Common myeloid progenitor, CD34-positive (primary cell): ENCODE results near the gene ABCA6.
"Not testable (repeated sequence)": the region's sequence is repeated elsewhere in the genome, so short reads cannot be mapped to it uniquely, and the experiment has no call there.

Experiments
- CTCF ChIA-PET: fragments of 350-600 bp; sonication (Branson Sonifier 250); formaldehyde crosslinking; loops from one replicate; lab custom pipeline; 2021; ENCODE audit warnings: antibody characterized with exemption; lab: Charles Lee
- POLR2A ChIA-PET: fragments of 350-600 bp; sonication (Branson Sonifier 250); formaldehyde crosslinking; loops from one replicate; lab custom pipeline; 2021; ENCODE audit warnings: antibody characterized with exemption; lab: Charles Lee
- DNase-seq, 3 donors: peaks; one replicate each; pipeline versions ENCODE4 v3.0.0 to v3.0.0-alpha.2; 2013
- H3K27ac ChIP-seq, 2 experiments: 1 replicate in 1 of 2; 2 replicates in 1 of 2; pipeline ENCODE4 v1.7.0; 2013; ENCODE audit warnings: inconsistent platforms in 2 of 2, low read length in 2 of 2, mild to moderate bottlenecking in 2 of 2, low read depth in 1 of 2, moderate library complexity in 1 of 2; ENCODE audit not compliant: severe bottlenecking in 2 of 2, insufficient read depth in 1 of 2, poor library complexity in 1 of 2
- H3K27me3 ChIP-seq, 5 experiments: replicated peaks in 2 of 5; 1 replicate in 3 of 5; 2 replicates in 2 of 5; pipeline versions ENCODE4 v1.6.1 to v1.7.0; 2013; ENCODE audit warnings: low read length in 4 of 5, mild to moderate bottlenecking in 2 of 5, moderate library complexity in 2 of 5, inconsistent platforms in 1 of 5; ENCODE audit not compliant: insufficient read depth in 5 of 5, control insufficient read depth in 4 of 5
- H3K36me3 ChIP-seq, 4 experiments: 1 replicate in 2 of 4; 2 replicates in 2 of 4; pipeline versions ENCODE4 v1.6.1 to v1.7.0; 2013; ENCODE audit warnings: low read length in 3 of 4, control low read depth in 1 of 4, mild to moderate bottlenecking in 1 of 4; ENCODE audit not compliant: control insufficient read depth in 4 of 4, insufficient read depth in 4 of 4
- H3K4me1 ChIP-seq, 4 experiments: 1 replicate in 3 of 4; 2 replicates in 1 of 4; pipeline versions ENCODE4 v1.6.1 to v1.7.1; 2013; ENCODE audit warnings: low read length in 3 of 4, mild to moderate bottlenecking in 3 of 4, control low read depth in 1 of 4, inconsistent platforms in 1 of 4, moderate library complexity in 1 of 4; ENCODE audit not compliant: control insufficient read depth in 4 of 4, insufficient read depth in 4 of 4; ENCODE audit errors: control extremely low read depth in 1 of 4
- H3K4me3 ChIP-seq, 7 experiments: 1 replicate in 4 of 7; 2 replicates in 3 of 7; pipeline versions ENCODE4 v1.5.1 to v1.7.0; 2013; ENCODE audit warnings: mild to moderate bottlenecking in 7 of 7, low read length in 6 of 7, moderate library complexity in 6 of 7, inconsistent platforms in 2 of 7, low read depth in 2 of 7, control low read depth in 1 of 7; ENCODE audit not compliant: insufficient read depth in 4 of 7, control insufficient read depth in 1 of 7; ENCODE audit errors: extremely low read depth in 1 of 7
- H3K9me3 ChIP-seq, 5 experiments: 1 replicate in 4 of 5; 2 replicates in 1 of 5; pipeline versions ENCODE4 v1.6.1 to v1.7.1; 2013; ENCODE audit warnings: low read length in 4 of 5, mild to moderate bottlenecking in 2 of 5, inconsistent platforms in 1 of 5, low read depth in 1 of 5, moderate library complexity in 1 of 5; ENCODE audit not compliant: control insufficient read depth in 4 of 5, insufficient read depth in 2 of 5; ENCODE audit errors: control extremely low read depth in 1 of 5
- WGBS: methylation state at CpG from one replicate; pipeline ENCODE4 v1.1.5; 2013; ENCODE audit not compliant: insufficient coverage; 5-methylcytosine and 5-hydroxymethylcytosine counted together

ABCA6 gene

GRCh38 chr17:69175625-69176456 is 34.1 kb upstream of the ABCA6 start:
- POLR2A ChIA-PET, result no interaction called here
- peak in 1 of 3 donors; percentile 14 for DNase-seq
- peaks cover 8 to 25% (median 16%) of the 10 kb centered on the region in 4 experiments for H3K4me1 ChIP-seq
- no peak overlapping the region for H3K4me3 ChIP-seq
- no peaks in the 10 kb centered on the region for H3K36me3 ChIP-seq
- CTCF ChIA-PET, result no interaction called here
- WGBS, result no CpG with 5 or more reads among the region's 4 CpGs
- H3K9me3 ChIP-seq, result no peaks in the 10 kb centered on the region
- no peak overlapping the region for H3K27ac ChIP-seq
- no peaks in the 10 kb centered on the region for H3K27me3 ChIP-seq

GRCh38 chr17:69175262-69175624 is 33.5 kb upstream of the ABCA6 start:
- H3K4me1 ChIP-seq, result peaks cover 8 to 30% (median 20%) of the 10 kb centered on the region in 4 experiments
- ChIA-PET POLR2A (no interaction called here), CTCF (no interaction called here)
- H3K4me3 ChIP-seq, result no peak overlapping the region
- H3K9me3 ChIP-seq, result no peaks in the 10 kb centered on the region
- DNase-seq, result no peak
- no peaks in the 10 kb centered on the region for H3K36me3 ChIP-seq
- no peaks in the 10 kb centered on the region for H3K27me3 ChIP-seq
- no peak overlapping the region for H3K27ac ChIP-seq
- WGBS, result 100% methylated on average over 3 of the region's 4 CpGs

- POLR2A ChIA-PET, result no interaction called here
- CTCF ChIA-PET, result no interaction called here
These were observed 31.4 kb upstream of the ABCA6 start for GRCh38 chr17:69173118-69173517.

GRCh38 chr17:69170377-69170776 is 28.7 kb upstream of the ABCA6 start:
- no peaks in the 10 kb centered on the region for H3K27me3 ChIP-seq
- H3K36me3 ChIP-seq, result no peaks in the 10 kb centered on the region
- H3K9me3 ChIP-seq, result peaks cover 0 to 4% (median 0%) of the 10 kb centered on the region in 5 experiments
- CTCF ChIA-PET, result no interaction called here
- H3K4me1 ChIP-seq, result peaks cover 0 to 15% (median 8%) of the 10 kb centered on the region in 4 experiments
- POLR2A ChIA-PET, result interaction anchor here (0.6 kb wide), 1 partner anchor 77 kb away, joined by 3 read pairs; no protein-coding TSS in a partner anchor
- H3K4me3 ChIP-seq, result no peak overlapping the region
- H3K27ac ChIP-seq, result peak overlapping the region in 1 of 2 experiments; percentile 10
- peak; percentile 10 to 86 (median 70) for DNase-seq

More at GRCh38 chr17:69173118-69173517, 31.4 kb upstream of the ABCA6 start:
- WGBS, result no CpG with 5 or more reads among the region's 2 CpGs
- no peaks in the 10 kb centered on the region for H3K36me3 ChIP-seq
- H3K27ac ChIP-seq, result no peak overlapping the region
- DNase-seq, result no peak
- no peak overlapping the region for H3K4me3 ChIP-seq
- peaks cover 0 to 25% (median 13%) of the 10 kb centered on the region in 4 experiments for H3K4me1 ChIP-seq
- no peaks in the 10 kb centered on the region for H3K27me3 ChIP-seq
- H3K9me3 ChIP-seq, result peaks cover 0 to 4% (median 0%) of the 10 kb centered on the region in 5 experiments

GRCh38 chr17:69168642-69169041 is 26.9 kb upstream of the ABCA6 start:
- POLR2A ChIA-PET, H3K27ac ChIP-seq, H3K9me3 ChIP-seq, H3K36me3 ChIP-seq, DNase-seq, H3K27me3 ChIP-seq, H3K4me3 ChIP-seq: not testable (repeated sequence)
- CTCF ChIA-PET, result interaction anchor here (1.0 kb wide), 1 partner anchor 9 kb away, joined by 3 read pairs; no protein-coding TSS in a partner anchor
- H3K4me1 ChIP-seq, result peaks cover 0 to 15% (median 8%) of the 10 kb centered on the region in 4 experiments

- ChIA-PET POLR2A (no interaction called here), CTCF (interaction anchor here (1.3 to 1.4 kb wide), 2 partner anchors 26 to 45 kb away, joined by 3 read pairs; no protein-coding TSS in a partner anchor)
- no peaks in the 10 kb centered on the region for H3K27me3 ChIP-seq
- no peaks in the 10 kb centered on the region for H3K36me3 ChIP-seq
- no peak overlapping the region for H3K4me3 ChIP-seq
- no peak for DNase-seq
- peaks cover 0 to 15% (median 8%) of the 10 kb centered on the region in 4 experiments for H3K4me1 ChIP-seq
- H3K9me3 ChIP-seq, result peaks cover 0 to 4% (median 0%) of the 10 kb centered on the region in 5 experiments
- WGBS, result 100% methylated on average over 1 of the region's 2 CpGs
- H3K27ac ChIP-seq, result no peak overlapping the region
These were observed 25.3 kb upstream of the ABCA6 start for GRCh38 chr17:69166957-69167356.

- Histone ChIP-seq H3K27ac (no peak overlapping the region), H3K27me3 (no peaks in the 10 kb centered on the region), H3K4me3 (no peak overlapping the region), H3K36me3 (no peaks in the 10 kb centered on the region), H3K4me1 (no peaks in the 10 kb centered on the region), H3K9me3 (peaks cover 0 to 4% (median 0%) of the 10 kb centered on the region in 5 experiments)
- ChIA-PET CTCF (no interaction called here), POLR2A (no interaction called here)
- DNase-seq, result no peak
These were observed 22.5 kb upstream of the ABCA6 start for GRCh38 chr17:69164206-69164605.
